Prostate gland (tissue), 2 donors: ENCODE results near the gene TMPRSS9. TPM values are rescaled to one million over a fixed set of nuclear protein-coding genes. Genes with fewer than 3 reads are reported as not detected.

ENCODE experiments used
- DNase-seq: peaks from one replicate; pipeline ENCODE4 v3.0.0-alpha.2; 2019; ENCODE audit warnings: low spot score
- H3K27ac ChIP-seq, 2 donors: fragments of 200-600 bp; sonication (generic); 2 replicates each; pipeline ENCODE4 v1.5.1; 2017 to 2019
- H3K27me3 ChIP-seq: fragments of 200-600 bp; sonication (generic); replicated peaks from 2 replicates; pipeline ENCODE4 v1.5.1; 2019; ENCODE audit not compliant: insufficient read depth
- H3K36me3 ChIP-seq, 2 donors: fragments of 200-600 bp; sonication (generic); 1 replicate in 1 of 2; 2 replicates in 1 of 2; pipeline versions ENCODE4 v1.5.1 to v1.8.1; 2017 to 2019
- H3K4me1 ChIP-seq: fragments of 200-600 bp; sonication (generic); replicated peaks from 2 replicates; pipeline ENCODE4 v1.5.1; 2019
- H3K4me3 ChIP-seq, 2 donors: fragments of 200-600 bp; sonication (generic); 2 replicates each; pipeline ENCODE4 v1.5.1; 2017 to 2019
- H3K9me3 ChIP-seq: fragments of 200-600 bp; sonication (generic); 2 replicates; pipeline ENCODE4 v1.5.1; 2017
- CTCF ChIP-seq, 4 experiments: fragments of 200-600 bp in 2 of 4; fragments of 450-650 bp in 2 of 4; sonication (generic) in 2 of 4; IDR thresholded peaks; 1 replicate in 3 of 4; 2 replicates in 1 of 4; pipeline ENCODE4 v1.5.1; 2016 to 2019; ENCODE audit warnings: antibody characterized with exemption in 4 of 4, mild to moderate bottlenecking in 2 of 4, moderate library complexity in 2 of 4
- POLR2A ChIP-seq: fragments of 450-650 bp; IDR thresholded peaks from one replicate; pipeline ENCODE4 v1.6.1; 2016; ENCODE audit warnings: antibody characterized with exemption, mild to moderate bottlenecking
- POLR2AphosphoS5 ChIP-seq: sonication (generic); formaldehyde crosslinking; IDR thresholded peaks from one replicate; pipeline ENCODE4 v1.6.1; 2017; ENCODE audit warnings: antibody characterized with exemption
- WGBS: methylation state at CpG from one replicate; pipeline ENCODE4 v1.1.5; 2018; 5-methylcytosine and 5-hydroxymethylcytosine counted together
- intact Hi-C: fragments of 100-400 bp; cut with DNase I; formaldehyde crosslinking; loops from one replicate; pipeline ENCODE4 v1.14.2; 2022
- total RNA-seq, 2 donors: library from RNA; depleted of rRNA; stranded (reverse); fragments of >200 nt; gene quantifications; one replicate each; pipeline ENCODE4 v1.1.0, GENCODE V29; 2016

TMPRSS9 gene
- total RNA-seq, 2 donors from 2014 or later, result 0.14 to 2.2 TPM

DNA sequence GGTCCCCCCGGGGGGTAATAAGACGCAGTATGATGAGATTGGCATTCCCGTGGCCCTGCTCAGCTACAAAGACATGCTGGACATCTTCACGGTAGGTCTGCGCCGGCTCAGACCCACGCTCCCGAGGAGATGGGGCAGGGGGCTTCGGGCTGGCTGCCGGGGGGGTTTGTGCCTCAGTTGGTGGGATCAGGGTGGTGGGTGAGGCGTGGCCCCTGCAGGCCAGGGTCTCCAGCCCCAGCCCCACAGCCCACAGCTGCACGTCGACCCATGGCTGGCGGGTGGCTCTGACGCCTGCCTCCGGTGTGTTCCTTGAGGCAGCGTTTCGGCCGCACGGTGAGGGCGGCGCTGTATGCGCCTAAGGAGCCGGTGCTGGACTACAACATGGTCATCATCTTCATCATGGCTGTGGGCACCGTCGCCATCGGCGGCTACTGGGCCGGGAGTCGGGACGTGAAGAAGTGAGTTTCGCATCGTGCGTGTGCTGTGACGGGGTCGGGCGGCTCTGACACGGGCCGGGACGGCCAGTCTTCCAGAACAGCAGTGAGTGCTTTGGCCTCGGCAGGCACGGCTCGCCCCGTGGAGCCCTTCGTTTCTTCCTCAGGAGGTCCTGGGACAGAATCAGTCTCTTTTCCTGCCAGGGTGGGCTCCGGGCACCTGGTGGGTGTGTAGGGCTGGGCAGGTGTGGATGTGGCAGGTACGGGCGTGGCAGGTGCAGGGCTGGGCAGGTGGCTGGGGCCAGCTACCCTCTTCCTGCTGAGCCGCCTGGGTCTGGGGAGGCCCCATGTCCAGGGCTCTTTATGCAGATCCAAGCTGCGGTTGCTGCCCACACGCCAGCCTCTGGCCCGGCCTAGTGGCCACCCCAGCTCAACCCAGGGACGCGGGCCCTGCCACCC lies 21.1 kb upstream of the TMPRSS9 start:
- H3K36me3 ChIP-seq, result no peaks in the 10 kb centered on the region
- intact Hi-C loops, result no loop called here
- DNase-seq, result no peak
- WGBS, result 95% methylated on average over 54 of the region's 54 CpGs
- TF ChIP-seq POLR2AphosphoS5 (no peak), CTCF (IDR thresholded peaks at IDR 0.05) (no peak), POLR2A (no peak)
- H3K4me3 ChIP-seq, result no peak overlapping the region
- H3K27ac ChIP-seq, result no peak overlapping the region
- no peaks in the 10 kb centered on the region for H3K9me3 ChIP-seq
- no peaks in the 10 kb centered on the region for H3K27me3 ChIP-seq
- no peaks in the 10 kb centered on the region for H3K4me1 ChIP-seq

DNA sequence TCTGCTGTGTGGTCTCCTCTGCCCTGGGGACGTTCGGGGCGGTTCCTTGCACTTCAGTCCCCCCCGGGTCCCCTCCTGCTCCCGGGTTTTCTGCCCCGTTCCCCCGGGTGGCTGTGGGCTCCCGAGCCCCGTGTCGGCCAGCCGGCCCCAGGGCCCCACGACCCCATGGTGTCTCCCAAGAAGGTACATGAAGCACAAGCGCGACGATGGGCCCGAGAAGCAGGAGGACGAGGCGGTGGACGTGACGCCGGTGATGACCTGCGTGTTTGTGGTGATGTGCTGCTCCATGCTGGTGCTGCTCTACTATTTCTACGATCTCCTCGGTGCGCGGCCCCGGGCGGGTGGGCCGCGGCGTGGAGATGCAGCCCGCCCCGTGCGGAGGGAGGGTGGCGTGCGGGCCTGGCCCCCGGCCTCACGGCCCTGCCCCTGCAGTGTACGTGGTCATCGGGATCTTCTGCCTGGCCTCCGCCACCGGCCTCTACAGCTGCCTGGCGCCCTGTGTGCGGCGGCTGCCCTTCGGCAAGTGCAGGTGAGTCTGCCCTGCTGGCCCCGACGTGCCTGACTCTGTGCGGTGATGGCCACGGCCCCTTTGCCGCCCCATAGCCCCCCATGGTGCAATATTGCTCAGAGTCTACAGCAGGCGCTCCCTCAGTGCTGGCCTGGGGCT lies 20.3 kb upstream of the TMPRSS9 start:
- no peak for DNase-seq
- H3K4me1 ChIP-seq, result no peaks in the 10 kb centered on the region
- no peaks in the 10 kb centered on the region for H3K9me3 ChIP-seq
- H3K4me3 ChIP-seq, result no peak overlapping the region
- TF ChIP-seq POLR2A (no peak), CTCF (IDR thresholded peaks at IDR 0.05) (no peak), POLR2AphosphoS5 (no peak)
- no peaks in the 10 kb centered on the region for H3K27me3 ChIP-seq
- H3K27ac ChIP-seq, result no peak overlapping the region
- WGBS, result 95% methylated on average over 30 of the region's 52 CpGs
- intact Hi-C loops, result no loop called here
- H3K36me3 ChIP-seq, result no peaks in the 10 kb centered on the region

GRCh38 chr19:2340496-2341243 lies 19.4 kb upstream of the TMPRSS9 start:
- Histone ChIP-seq H3K27ac (peak overlapping the region; percentile 7 to 45), H3K9me3 (no peaks in the 10 kb centered on the region), H3K36me3 (no peaks in the 10 kb centered on the region), H3K4me1 (no peaks in the 10 kb centered on the region), H3K27me3 (no peaks in the 10 kb centered on the region), H3K4me3 (no peak overlapping the region)
- DNase-seq, result no peak
- intact Hi-C loops, result no loop called here
- no peak for TF ChIP-seq POLR2A
- TF ChIP-seq POLR2AphosphoS5, result no peak
- no peak for TF ChIP-seq CTCF (IDR thresholded peaks at IDR 0.05)
- 90% methylated on average over 27 of the region's 38 CpGs for WGBS

- no peaks in the 10 kb centered on the region for H3K27me3 ChIP-seq
- no peaks in the 10 kb centered on the region for H3K9me3 ChIP-seq
- no peaks in the 10 kb centered on the region for H3K4me1 ChIP-seq
- H3K27ac ChIP-seq, result peak overlapping the region; percentile 7 to 45
- no peaks in the 10 kb centered on the region for H3K36me3 ChIP-seq
- 56% methylated on average over 14 of the region's 24 CpGs for WGBS
- no peak for DNase-seq
- no peak for TF ChIP-seq CTCF (IDR thresholded peaks at IDR 0.05)
- TF ChIP-seq POLR2AphosphoS5, result no peak
- no peak for TF ChIP-seq POLR2A
- no peak overlapping the region for H3K4me3 ChIP-seq
- intact Hi-C loops, result no loop called here
Measured at GRCh38 chr19:2341244-2341751, 18.8 kb upstream of the TMPRSS9 start.
